Measurements from ENCODE around the gene CRACR2A. TPM values are rescaled to one million over a fixed set of nuclear protein-coding genes. Genes with fewer than 3 reads are reported as not detected.

CRACR2A gene
- total RNA-seq, 1 experiment from 2014 or later = not detected

DNA sequence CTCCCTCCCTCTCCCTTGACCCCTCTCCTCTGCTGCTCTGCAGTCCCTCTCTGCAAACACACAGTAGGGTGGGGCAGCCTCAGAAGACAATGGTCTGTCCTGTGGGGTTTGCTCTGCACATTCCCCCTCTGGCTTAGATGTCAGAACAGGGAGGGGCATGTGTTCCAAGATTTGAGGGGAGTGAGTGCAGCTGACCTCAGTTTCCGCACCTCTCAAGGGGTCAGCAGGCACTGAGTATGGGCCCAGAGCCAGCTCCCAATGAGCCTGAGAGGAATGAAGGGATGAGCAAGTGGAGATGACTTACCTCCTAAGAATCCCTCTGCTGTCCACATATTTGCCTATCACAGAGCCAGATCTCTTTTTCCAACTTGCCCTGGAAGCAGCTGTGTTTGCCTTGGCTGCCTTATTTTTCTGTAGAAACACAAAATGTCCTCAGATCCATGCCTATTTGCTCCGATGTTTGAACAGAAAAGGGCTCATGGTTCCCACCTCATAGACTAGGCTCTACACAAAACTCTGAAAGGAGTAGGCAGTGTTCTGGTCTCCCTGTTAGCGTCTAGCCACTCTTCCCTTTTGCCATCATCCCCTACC lies 111.4 kb downstream of the CRACR2A start:
- ATAC-seq (peak; percentile 35; the same call in 1 of the 2 replicates), DNase-seq (peak; percentile 78)
- Histone ChIP-seq H3K27ac (ENCODE audit: low read length) (no peak overlapping the region), H3K9ac (ENCODE audit: low read length) (no peak overlapping the region), H3K27me3 (ENCODE audit: low read length) (no peaks in the 10 kb centered on the region), H3K4me3 (ENCODE audit: low read length) (no peak overlapping the region), H3K4me1 (ENCODE audit: insufficient read depth, low read length) (peaks cover 11% of the 10 kb centered on the region), H3F3A (ENCODE audit: low read length, unreplicated experiment) (no peaks in the 10 kb centered on the region), H3K79me2 (ENCODE audit: low read length) (no peaks in the 10 kb centered on the region), H3K36me3 (ENCODE audit: low read depth, low read length) (no peaks in the 10 kb centered on the region), H3K9me3 (ENCODE audit: low read length) (no peaks in the 10 kb centered on the region), H4K20me1 (ENCODE audit: low read length) (no peaks in the 10 kb centered on the region), H3K9me2 (replicated peaks; ENCODE audit: low read length) (no peaks in the 10 kb centered on the region), H2AFZ (ENCODE audit: low read length) (no peak overlapping the region), H3K4me2 (ENCODE audit: low read length) (peak overlapping the region; percentile 56; the same call in 1 of the 2 replicates)
- TF ChIP-seq EZH2phosphoT487 (IDR thresholded peaks at IDR 0.05; ENCODE audit: borderline replicate concordance, low read length) = no peak
- TF ChIP-seq EZH2 (IDR thresholded peaks at IDR 0.05; ENCODE audit: low read length, unreplicated experiment) = no peak
- TF ChIP-seq, protein P1, sequence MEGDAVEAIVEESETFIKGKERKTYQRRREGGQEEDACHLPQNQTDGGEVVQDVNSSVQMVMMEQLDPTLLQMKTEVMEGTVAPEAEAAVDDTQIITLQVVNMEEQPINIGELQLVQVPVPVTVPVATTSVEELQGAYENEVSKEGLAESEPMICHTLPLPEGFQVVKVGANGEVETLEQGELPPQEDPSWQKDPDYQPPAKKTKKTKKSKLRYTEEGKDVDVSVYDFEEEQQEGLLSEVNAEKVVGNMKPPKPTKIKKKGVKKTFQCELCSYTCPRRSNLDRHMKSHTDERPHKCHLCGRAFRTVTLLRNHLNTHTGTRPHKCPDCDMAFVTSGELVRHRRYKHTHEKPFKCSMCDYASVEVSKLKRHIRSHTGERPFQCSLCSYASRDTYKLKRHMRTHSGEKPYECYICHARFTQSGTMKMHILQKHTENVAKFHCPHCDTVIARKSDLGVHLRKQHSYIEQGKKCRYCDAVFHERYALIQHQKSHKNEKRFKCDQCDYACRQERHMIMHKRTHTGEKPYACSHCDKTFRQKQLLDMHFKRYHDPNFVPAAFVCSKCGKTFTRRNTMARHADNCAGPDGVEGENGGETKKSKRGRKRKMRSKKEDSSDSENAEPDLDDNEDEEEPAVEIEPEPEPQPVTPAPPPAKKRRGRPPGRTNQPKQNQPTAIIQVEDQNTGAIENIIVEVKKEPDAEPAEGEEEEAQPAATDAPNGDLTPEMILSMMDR (conservative IDR thresholded peaks at IDR 0.05; ENCODE audit: low read depth, low read length) = no peak
- intact Hi-C loops (cut with micrococcal nuclease) = loop anchor here (5.0 kb wide), 1 partner anchor 339 kb away; no protein-coding TSS in a partner anchor
- POLR2A ChIA-PET (ENCODE audit: unreplicated experiment) = no interaction called here
- CTCF ChIA-PET = no interaction called here
- no TSS peak for BruUV-seq (replicated peaks)

DNA sequence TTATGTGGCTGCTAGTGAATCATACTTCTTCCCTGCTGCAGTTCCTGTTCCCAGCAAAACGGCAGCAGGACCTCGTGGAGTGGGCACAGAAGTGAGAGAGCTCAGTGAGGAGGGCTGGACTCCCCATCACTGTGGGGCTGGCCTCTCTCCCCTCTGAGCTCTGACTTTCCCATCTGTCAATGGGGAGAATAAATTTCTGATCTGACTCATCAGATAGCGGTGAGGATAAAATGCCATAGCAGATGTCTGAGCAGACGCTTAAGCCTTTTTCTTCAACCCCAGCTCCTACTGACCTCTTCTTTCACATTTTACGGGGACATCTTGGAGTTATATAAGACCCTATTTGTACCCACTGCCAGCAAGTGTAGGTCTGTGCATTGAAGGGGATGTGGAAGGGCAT lies 116.6 kb downstream of the CRACR2A start:
- Histone ChIP-seq H3F3A (ENCODE audit: low read length, unreplicated experiment) (no peaks in the 10 kb centered on the region), H2AFZ (ENCODE audit: low read length) (no peak overlapping the region), H3K27me3 (ENCODE audit: low read length) (no peaks in the 10 kb centered on the region), H3K79me2 (ENCODE audit: low read length) (no peaks in the 10 kb centered on the region), H3K9me2 (replicated peaks; ENCODE audit: low read length) (no peaks in the 10 kb centered on the region), H4K20me1 (ENCODE audit: low read length) (no peaks in the 10 kb centered on the region), H3K27ac (ENCODE audit: low read length) (no peak overlapping the region), H3K9me3 (ENCODE audit: low read length) (no peaks in the 10 kb centered on the region), H3K36me3 (ENCODE audit: low read depth, low read length) (no peaks in the 10 kb centered on the region), H3K9ac (ENCODE audit: low read length) (no peak overlapping the region), H3K4me3 (ENCODE audit: low read length) (no peak overlapping the region), H3K4me1 (ENCODE audit: insufficient read depth, low read length) (peaks cover 1% of the 10 kb centered on the region; the same call in 1 of the 2 replicates), H3K4me2 (ENCODE audit: low read length) (no peak overlapping the region)
- no peak for ATAC-seq
- POLR2A ChIA-PET (ENCODE audit: unreplicated experiment) = no interaction called here
- TF ChIP-seq EZH2 (IDR thresholded peaks at IDR 0.05; ENCODE audit: low read length, unreplicated experiment) (no peak), EZH2phosphoT487 (IDR thresholded peaks at IDR 0.05; ENCODE audit: borderline replicate concordance, low read length) (no peak)
- TF ChIP-seq, protein P1 (conservative IDR thresholded peaks at IDR 0.05; ENCODE audit: low read depth, low read length) = no peak
- intact Hi-C loops (cut with micrococcal nuclease) = no loop called here
- CTCF ChIA-PET = no interaction called here
- no TSS peak for BruUV-seq (replicated peaks)
- no peak for DNase-seq

DNA sequence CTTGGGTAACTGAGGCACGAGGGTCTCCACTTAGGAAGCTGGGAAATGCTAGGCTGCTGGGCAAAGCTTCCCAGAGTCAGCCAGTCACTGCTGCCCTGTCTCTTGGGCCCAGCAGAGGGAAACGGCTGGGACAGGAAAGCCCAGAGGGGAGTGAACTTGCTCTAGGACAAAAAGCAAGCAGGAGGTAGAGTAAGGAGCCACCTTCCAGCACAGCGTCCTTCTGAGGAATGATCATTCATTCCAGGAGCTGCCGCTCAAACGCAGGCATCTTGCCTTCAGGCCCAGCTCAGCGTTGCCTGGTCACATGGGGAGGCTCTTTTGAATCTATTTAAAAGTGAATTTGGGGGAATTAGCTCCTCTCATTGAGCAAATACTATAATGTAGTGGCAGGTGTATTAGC lies 118.6 kb downstream of the CRACR2A start:
- BruUV-seq (replicated peaks) = no TSS peak
- Histone ChIP-seq H3K9ac (ENCODE audit: low read length) (no peak overlapping the region), H3K36me3 (ENCODE audit: low read depth, low read length) (no peaks in the 10 kb centered on the region), H3K4me2 (ENCODE audit: low read length) (no peak overlapping the region), H3K79me2 (ENCODE audit: low read length) (no peaks in the 10 kb centered on the region), H3K9me3 (ENCODE audit: low read length) (no peaks in the 10 kb centered on the region), H3K9me2 (replicated peaks; ENCODE audit: low read length) (no peaks in the 10 kb centered on the region), H3K27me3 (ENCODE audit: low read length) (no peaks in the 10 kb centered on the region), H4K20me1 (ENCODE audit: low read length) (no peaks in the 10 kb centered on the region), H3F3A (ENCODE audit: low read length, unreplicated experiment) (no peaks in the 10 kb centered on the region), H3K4me3 (ENCODE audit: low read length) (no peak overlapping the region), H2AFZ (ENCODE audit: low read length) (no peak overlapping the region), H3K27ac (ENCODE audit: low read length) (no peak overlapping the region), H3K4me1 (ENCODE audit: insufficient read depth, low read length) (no peaks in the 10 kb centered on the region)
- ATAC-seq (no peak), DNase-seq (no peak)
- POLR2A ChIA-PET (ENCODE audit: unreplicated experiment) = no interaction called here
- CTCF ChIA-PET = no interaction called here
- intact Hi-C loops (cut with micrococcal nuclease) = no loop called here
- TF ChIP-seq EZH2phosphoT487 (IDR thresholded peaks at IDR 0.05; ENCODE audit: borderline replicate concordance, low read length) (no peak), EZH2 (IDR thresholded peaks at IDR 0.05; ENCODE audit: low read length, unreplicated experiment) (no peak)
- TF ChIP-seq, protein P1 (conservative IDR thresholded peaks at IDR 0.05; ENCODE audit: low read depth, low read length) = no peak
